HepG2 (cell line): ENCODE data around the gene ZNF225. TPM values are rescaled to one million over a fixed set of nuclear protein-coding genes. Genes with fewer than 3 reads are reported as not detected.

Source experiments
- ATAC-seq: fragments of 200-7000 bp; cut with Tn5 transposase; 3 replicates; pipeline ENCODE4 v1.9.1; 2020; ENCODE audit warnings: mild to moderate bottlenecking, moderate library complexity
- BruUV-seq: library from RNA; stranded (reverse); fragments of 400-500 nt; replicated peaks from 2 replicates; lab custom pipeline; 2021; lab: Mats Ljungman, UMichigan
- CTCF ChIA-PET: fragments of 300-600 bp; formaldehyde crosslinking; extraction: SDS; loops from one replicate; lab custom pipeline; 2021; ENCODE audit warnings: low total read pairs, inconsistent platforms, low intra/inter-chr PET ratio; lab: Yijun Ruan, JAX
- POLR2A ChIA-PET: fragments of 350-600 bp; sonication (Branson Sonifier 250); formaldehyde crosslinking; loops from one replicate; lab custom pipeline; 2020; ENCODE audit warnings: antibody characterized with exemption, inconsistent platforms; lab: Yijun Ruan, JAX
- DNase-seq: peaks from one replicate; pipeline ENCODE4 v3.0.0-alpha.2; 2015; ENCODE audit warnings: low spot score
- FAIRE-seq: peaks from 3 replicates; lab custom pipeline; 2011; peaks lifted over from hg19 to GRCh38; lab: Jason Lieb, UNC
- H2AFZ ChIP-seq: one replicate; pipeline ENCODE4 v1.6.1; 2011; ENCODE audit warnings: low read length, inconsistent platforms
- H3K27ac ChIP-seq: fragments of 300-600 bp; 3 replicates; pipeline ENCODE4 v1.8.0; 2011; ENCODE audit warnings: mixed run types, mild to moderate bottlenecking, mixed read lengths, low read length, inconsistent platforms; ENCODE audit not compliant: insufficient read depth; ENCODE audit errors: extremely low read length
- H3K27me3 ChIP-seq, 2 experiments: fragments of 200-600 bp in 1 of 2; 2 replicates in 1 of 2; 3 replicates in 1 of 2; pipeline versions ENCODE4 v1.6.0 to v1.8.0; 2011; ENCODE audit warnings: low read length in 2 of 2, mild to moderate bottlenecking in 2 of 2, moderate library complexity in 2 of 2, inconsistent platforms in 1 of 2; ENCODE audit not compliant: insufficient read depth in 2 of 2, control insufficient read depth in 1 of 2
- H3K36me3 ChIP-seq, 2 experiments: fragments of 200-600 bp in 1 of 2; replicated peaks in 1 of 2; 2 replicates in 1 of 2; 3 replicates in 1 of 2; pipeline versions ENCODE4 v1.5.1 to v1.8.0; 2011; ENCODE audit warnings: low read length in 2 of 2, inconsistent platforms in 1 of 2; ENCODE audit not compliant: insufficient read depth in 2 of 2, control insufficient read depth in 1 of 2
- H3K4me1 ChIP-seq: 2 replicates; pipeline ENCODE4 v1.5.1; 2012; ENCODE audit warnings: low read length, inconsistent platforms; ENCODE audit not compliant: insufficient read depth
- H3K4me2 ChIP-seq: 2 replicates; pipeline ENCODE4 v1.6.0; 2011; ENCODE audit warnings: low read depth, low read length, inconsistent platforms
- H3K4me3 ChIP-seq, 3 experiments: fragments of 200-600 bp in 1 of 3; sonication (generic), shearing (Covaris generic) in 1 of 3; replicated peaks in 1 of 3; 2 replicates each; pipeline ENCODE4 v1.5.1; 2011 to 2016; ENCODE audit warnings: low read length in 3 of 3, inconsistent platforms in 2 of 3, low read depth in 2 of 3, mild to moderate bottlenecking in 2 of 3, control low read depth in 1 of 3, mixed read lengths in 1 of 3; ENCODE audit not compliant: insufficient read depth in 1 of 3
- H3K79me2 ChIP-seq: one replicate; pipeline ENCODE4 v1.6.1; 2011; ENCODE audit warnings: low read length, inconsistent platforms; ENCODE audit not compliant: insufficient read depth
- H3K9ac ChIP-seq: 2 replicates; pipeline ENCODE4 v1.6.0; 2011; ENCODE audit warnings: mild to moderate bottlenecking, low read depth, low read length, inconsistent platforms; ENCODE audit not compliant: insufficient read depth
- H3K9me3 ChIP-seq: 2 replicates; pipeline ENCODE4 v1.5.1; 2012; ENCODE audit warnings: mild to moderate bottlenecking, low read length
- H4K20me1 ChIP-seq: 2 replicates; pipeline ENCODE4 v1.6.0; 2011; ENCODE audit warnings: inconsistent platforms, mild to moderate bottlenecking, low read length, moderate library complexity; ENCODE audit not compliant: insufficient read depth
- ELF4 ChIP-seq: sonication (generic); formaldehyde crosslinking; IDR thresholded peaks from 2 replicates; pipeline ENCODE4 v1.5.0; 2020; ENCODE audit warnings: missing genetic modification reagents, mild to moderate bottlenecking, moderate library complexity, borderline replicate concordance
- KAT2B ChIP-seq: fragments of 150-350 bp; IDR thresholded peaks from 2 replicates; pipeline ENCODE4 v1.6.1; 2014; ENCODE audit warnings: low read depth, low read length, borderline replicate concordance
- MIER2 ChIP-seq: IDR thresholded peaks from 2 replicates; pipeline ENCODE4 v1.6.1; 2016; ENCODE audit warnings: missing biosample characterization, missing genetic modification reagents
- SRF ChIP-seq: IDR thresholded peaks from 2 replicates; pipeline ENCODE4 v1.6.1; 2011; ENCODE audit warnings: mild to moderate bottlenecking, low read depth, low read length, moderate library complexity
- TOPORS ChIP-seq: sonication (generic); formaldehyde crosslinking; IDR thresholded peaks from 2 replicates; pipeline ENCODE4 v1.8.0; 2023; ENCODE audit warnings: mild to moderate bottlenecking, missing genetic modification reagents
- ZNF3 ChIP-seq: IDR thresholded peaks from 2 replicates; pipeline ENCODE4 v1.7.0; 2017; ENCODE audit warnings: inconsistent platforms
- WGBS: methylation state at CpG from one replicate; pipeline ENCODE4 v1.1.6; 2017; ENCODE audit warnings: low lambda C conversion rate; 5-methylcytosine and 5-hydroxymethylcytosine counted together
- in situ Hi-C: cut with HindIII; loops from 2 replicates; pipeline ENCODE4 v1.10.0; 2017; ENCODE audit warnings: low pct_unique_long_range_greater_than_20kb; ENCODE audit not compliant: extremely low pct_ligation_motif_present
- intact Hi-C: fragments of 100-400 bp; cut with micrococcal nuclease; formaldehyde crosslinking; loops from one replicate; pipeline ENCODE4 v1.10.0; 2022; ENCODE audit not compliant: unreplicated experiment
- polyA plus RNA-seq, 8 experiments: library from polyadenylated mRNA; depleted of rRNA in 3 of 8; stranded (reverse) in 7 of 8; unstranded in 1 of 8; fragments of >200 nt; fragmentation: Illumina TruSeq in 4 of 8; extraction: Trizol in 4 of 8; gene quantifications; 2 replicates each; pipeline versions ENCODE4 v1.2.1 to v1.2.3, GENCODE V29; 2011 to 2016; ENCODE audit warnings: low read depth in 4 of 8, missing spikeins in 1 of 8, mixed read lengths in 1 of 8; ENCODE audit not compliant: insufficient read depth in 1 of 8
- total RNA-seq, 5 experiments: library from RNA; depleted of rRNA; stranded (reverse); fragments of >200 nt; fragmentation: Illumina TruSeq; extraction: Trizol; gene quantifications; 2 replicates each; pipeline ENCODE4 v1.2.3, GENCODE V29; 2016; ENCODE audit warnings: low read depth in 1 of 5
- TF ChIP-seq, protein P1 (sequence below): sonication (generic); formaldehyde crosslinking; IDR thresholded peaks from 2 replicates; pipeline ENCODE4 v1.5.0; 2020; ENCODE audit warnings: missing genetic modification reagents
- TF ChIP-seq, protein P2 (sequence below), 2 experiments: sonication (generic) in 1 of 2; formaldehyde crosslinking in 1 of 2; IDR thresholded peaks; 2 replicates each; pipeline versions ENCODE4 v1.5.1 to v1.6.1; 2011 to 2020; ENCODE audit warnings: borderline replicate concordance in 1 of 2, low read depth in 1 of 2, low read length in 1 of 2, mild to moderate bottlenecking in 1 of 2, missing genetic modification reagents in 1 of 2, moderate library complexity in 1 of 2

ZNF225 gene
- total and polyA plus RNA-seq, 2 of the 13 experiments (the other 11 are each of a cell fraction or from before 2014, with no cell fraction given), result 0.87 to 3.3 TPM

DNA sequence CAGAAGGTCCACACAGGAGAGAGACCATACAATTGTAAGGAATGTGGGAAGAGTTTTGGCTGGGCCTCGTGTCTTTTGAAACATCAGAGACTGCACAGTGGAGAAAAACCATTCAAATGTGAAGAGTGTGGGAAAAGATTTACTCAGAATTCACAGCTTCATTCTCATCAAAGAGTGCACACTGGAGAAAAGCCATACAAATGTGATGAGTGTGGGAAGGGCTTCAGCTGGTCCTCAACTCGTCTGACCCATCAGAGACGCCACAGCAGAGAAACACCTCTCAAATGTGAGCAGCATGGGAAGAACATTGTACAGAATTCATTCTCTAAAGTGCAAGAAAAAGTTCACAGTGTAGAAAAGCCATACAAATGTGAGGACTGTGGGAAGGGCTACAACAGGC lies 5.4 kb upstream of the ZNF225 start:
- no peak overlapping the region for H3K4me2 ChIP-seq
- FAIRE-seq, result no peak
- H3K9ac ChIP-seq, result no peak overlapping the region
- H3K4me1 ChIP-seq, result peaks cover 7% of the 10 kb centered on the region; the same call in 1 of the 2 replicates
- H3K27ac ChIP-seq, result no peak overlapping the region
- 96% methylated on average over 3 of the region's 3 CpGs for WGBS
- ChIA-PET POLR2A (interaction anchor here (0.6 kb wide), 1 partner anchor 105 kb away, joined by 3 read pairs; the partner anchor contains the start of gene ZNF227), CTCF (no interaction called here)
- H3K36me3 ChIP-seq, result peaks cover 1 to 24% of the 10 kb centered on the region in 2 experiments; a peak in 4 of 5 replicates
- no TSS peak for BruUV-seq
- no peaks in the 10 kb centered on the region for H3K79me2 ChIP-seq
- H3K9me3 ChIP-seq, result no peaks in the 10 kb centered on the region
- H3K4me3 ChIP-seq, result no peak overlapping the region
- no peaks in the 10 kb centered on the region for H4K20me1 ChIP-seq
- H3K27me3 ChIP-seq, result no peaks in the 10 kb centered on the region; a peak in 1 of 5 replicates
- in situ Hi-C loops (no loop called here), intact Hi-C loops (no loop called here)
- TF ChIP-seq KAT2B (no peak), MIER2 (CRISPR knock-in tag) (no peak), ZNF3 (CRISPR knock-in tag) (no peak), TOPORS (CRISPR knock-in tag) (no peak), ELF4 (CRISPR knock-in tag) (no peak), SRF (no peak)
- TF ChIP-seq, protein P1, sequence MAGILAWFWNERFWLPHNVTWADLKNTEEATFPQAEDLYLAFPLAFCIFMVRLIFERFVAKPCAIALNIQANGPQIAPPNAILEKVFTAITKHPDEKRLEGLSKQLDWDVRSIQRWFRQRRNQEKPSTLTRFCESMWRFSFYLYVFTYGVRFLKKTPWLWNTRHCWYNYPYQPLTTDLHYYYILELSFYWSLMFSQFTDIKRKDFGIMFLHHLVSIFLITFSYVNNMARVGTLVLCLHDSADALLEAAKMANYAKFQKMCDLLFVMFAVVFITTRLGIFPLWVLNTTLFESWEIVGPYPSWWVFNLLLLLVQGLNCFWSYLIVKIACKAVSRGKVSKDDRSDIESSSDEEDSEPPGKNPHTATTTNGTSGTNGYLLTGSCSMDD, result no peak
- TF ChIP-seq, protein P2, sequence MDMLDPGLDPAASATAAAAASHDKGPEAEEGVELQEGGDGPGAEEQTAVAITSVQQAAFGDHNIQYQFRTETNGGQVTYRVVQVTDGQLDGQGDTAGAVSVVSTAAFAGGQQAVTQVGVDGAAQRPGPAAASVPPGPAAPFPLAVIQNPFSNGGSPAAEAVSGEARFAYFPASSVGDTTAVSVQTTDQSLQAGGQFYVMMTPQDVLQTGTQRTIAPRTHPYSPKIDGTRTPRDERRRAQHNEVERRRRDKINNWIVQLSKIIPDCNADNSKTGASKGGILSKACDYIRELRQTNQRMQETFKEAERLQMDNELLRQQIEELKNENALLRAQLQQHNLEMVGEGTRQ (IDR thresholded peaks at IDR 0.05; ENCODE audit: low read depth, low read length), result no peak
- TF ChIP-seq, protein P2 (CRISPR knock-in tag; IDR thresholded peaks at IDR 0.05; ENCODE audit: borderline replicate concordance), result no peak
- H2AFZ ChIP-seq, result no peak overlapping the region
- no peak for DNase-seq
- ATAC-seq, result no peak
